Left ventricle myocardium inferior (tissue), 1 donor: ENCODE measurements around the gene TMEM131L. TPM values are rescaled to one million over a fixed set of nuclear protein-coding genes. Genes with fewer than 3 reads are reported as not detected.
"Not testable (repeated sequence)": the region's sequence is repeated elsewhere in the genome, so short reads cannot be mapped to it uniquely, and the experiment has no call there.

Experiments
- DNase-seq: peaks from one replicate; pipeline ENCODE4 v3.0.0-alpha.2; 2020
- H3K27ac ChIP-seq: fragments of 200-600 bp; replicated peaks from 2 replicates; pipeline ENCODE4 v1.8.0; 2021
- H3K27me3 ChIP-seq: fragments of 200-600 bp; 2 replicates; pipeline ENCODE4 v1.8.0; 2021; ENCODE audit warnings: low read depth
- H3K36me3 ChIP-seq: fragments of 200-600 bp; 2 replicates; pipeline ENCODE4 v1.8.0; 2021
- H3K4me1 ChIP-seq: fragments of 200-600 bp; 2 replicates; pipeline ENCODE4 v1.8.0; 2021
- H3K4me3 ChIP-seq: fragments of 200-600 bp; 2 replicates; pipeline ENCODE4 v1.8.0; 2021; ENCODE audit warnings: mild to moderate bottlenecking, moderate library complexity
- H3K9me3 ChIP-seq: fragments of 200-600 bp; replicated peaks from 2 replicates; pipeline ENCODE4 v1.8.0; 2021
- CTCF ChIP-seq: fragments of 200-600 bp; IDR thresholded peaks from 2 replicates; pipeline ENCODE4 v1.8.0; 2021; ENCODE audit warnings: antibody characterized with exemption, mild to moderate bottlenecking, borderline replicate concordance
- intact Hi-C: fragments of 100-400 bp; cut with micrococcal nuclease; formaldehyde crosslinking; loops from one replicate; pipeline ENCODE4 v1.11.0; 2022
- total RNA-seq: library from RNA; stranded (reverse); fragmentation: NEBNext Ultra II Directional; extraction: Animal tissue kit (Norgen Biotek cat#: 25700); gene quantifications from one replicate; pipeline ENCODE4 v1.2.1, GENCODE V29; 2021
- donor health status: DM: no; HTN: yes; CAD: no; lungs with severe emphysema.

Gene TMEM131L
- total RNA-seq, 1 donor from 2014 or later: 14.9 TPM

GRCh38 chr4:153661908-153662307, 195.7 kb downstream of the TMEM131L start:
- Histone ChIP-seq H3K4me1 (peaks cover 14% of the 10 kb centered on the region), H3K9me3 (peaks cover 11% of the 10 kb centered on the region), H3K27ac (peak overlapping the region; percentile 46), H3K4me3 (no peak overlapping the region), H3K36me3 (no peaks in the 10 kb centered on the region), H3K27me3 (peaks cover 8% of the 10 kb centered on the region)
- DNase-seq: no peak
- TF ChIP-seq CTCF: no peak
- intact Hi-C loops: no loop called here

- peaks cover 14% of the 10 kb centered on the region for H3K4me1 ChIP-seq
- no peaks in the 10 kb centered on the region for H3K36me3 ChIP-seq
- no peak for TF ChIP-seq CTCF
- H3K27me3 ChIP-seq: peaks cover 3% of the 10 kb centered on the region
- intact Hi-C loops: no loop called here
- DNase-seq: no peak
- no peak overlapping the region for H3K4me3 ChIP-seq
- H3K27ac ChIP-seq: no peak overlapping the region
- H3K9me3 ChIP-seq: peaks cover 11% of the 10 kb centered on the region
These were observed 197.5 kb downstream of the TMEM131L start for GRCh38 chr4:153663667-153664066.

- H3K27me3 ChIP-seq, DNase-seq, H3K4me3 ChIP-seq, H3K4me1 ChIP-seq, intact Hi-C loops, H3K36me3 ChIP-seq, H3K27ac ChIP-seq: not testable (repeated sequence)
- H3K9me3 ChIP-seq: peaks cover 14% of the 10 kb centered on the region
These were observed 200.3 kb downstream of the TMEM131L start for GRCh38 chr4:153666505-153666904.

- no peak for TF ChIP-seq CTCF
- H3K36me3 ChIP-seq: no peaks in the 10 kb centered on the region
- intact Hi-C loops: no loop called here
- H3K4me1 ChIP-seq: no peaks in the 10 kb centered on the region
- no peak for DNase-seq
- H3K4me3 ChIP-seq: no peak overlapping the region
- no peak overlapping the region for H3K27ac ChIP-seq
- H3K9me3 ChIP-seq: peaks cover 25% of the 10 kb centered on the region
- peaks cover 5% of the 10 kb centered on the region for H3K27me3 ChIP-seq
These were observed 202.5 kb downstream of the TMEM131L start for GRCh38 chr4:153668647-153669046.

GRCh38 chr4:153669838-153670237, 203.7 kb downstream of the TMEM131L start:
- Histone ChIP-seq H3K36me3 (no peaks in the 10 kb centered on the region), H3K27me3 (peaks cover 5% of the 10 kb centered on the region), H3K27ac (no peak overlapping the region), H3K4me1 (no peaks in the 10 kb centered on the region), H3K4me3 (no peak overlapping the region), H3K9me3 (peaks cover 34% of the 10 kb centered on the region)
- intact Hi-C loops: no loop called here
- no peak for TF ChIP-seq CTCF
- DNase-seq: no peak

GRCh38 chr4:153676486-153676885, 210.3 kb downstream of the TMEM131L start:
- DNase-seq: no peak
- Histone ChIP-seq H3K9me3 (peaks cover 41% of the 10 kb centered on the region), H3K27me3 (no peaks in the 10 kb centered on the region), H3K4me1 (no peaks in the 10 kb centered on the region), H3K36me3 (no peaks in the 10 kb centered on the region), H3K27ac (no peak overlapping the region), H3K4me3 (no peak overlapping the region)
- intact Hi-C loops: no loop called here
- no peak for TF ChIP-seq CTCF
